PFSK-1 (cell line): ENCODE data around the gene CAMK1D.

ENCODE experiments used
- POLR2AphosphoS5 ChIP-seq: IDR thresholded peaks from 2 replicates; pipeline ENCODE4 v1.6.1; 2012; ENCODE audit warnings: low read depth, mild to moderate bottlenecking, control low read depth, low read length, moderate library complexity
- TAF1 ChIP-seq: IDR thresholded peaks from 2 replicates; pipeline ENCODE4 v1.6.1; 2012; ENCODE audit warnings: low read length, control low read depth, borderline replicate concordance; ENCODE audit not compliant: insufficient read depth

DNA sequence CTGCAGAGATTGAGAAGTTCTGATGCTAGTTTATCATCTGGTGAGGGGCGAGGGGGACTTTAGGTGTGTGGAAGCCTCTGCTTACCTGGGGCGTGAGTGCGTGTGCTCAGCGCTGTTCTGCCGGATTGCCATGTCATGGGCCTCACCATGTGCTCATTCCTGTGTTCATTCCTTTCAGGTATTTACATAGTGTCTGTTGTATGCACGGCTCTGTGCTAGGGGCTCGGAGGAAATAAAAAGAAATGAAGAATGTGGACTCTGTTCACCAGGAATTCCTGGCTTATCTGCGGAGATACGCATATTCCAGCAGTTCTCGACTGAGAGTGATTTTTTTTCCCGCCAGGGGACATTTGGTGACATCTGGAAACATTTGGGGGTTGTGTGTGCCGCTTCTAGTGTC lies 152.0 kb downstream of the CAMK1D start:
- TF ChIP-seq POLR2AphosphoS5, result no peak
- TF ChIP-seq TAF1, result no peak
